HG03571 (cell line): Measurements from ENCODE around the gene SUSD1.
"Not testable (repeated sequence)": the region's sequence is repeated elsewhere in the genome, so short reads cannot be mapped to it uniquely, and the experiment has no call there.

Experiments
- ATAC-seq: cut with Tn5 transposase; IDR thresholded peaks from one replicate; pipeline ENCODE4 v1.9.1; 2021; ENCODE audit not compliant: unreplicated experiment

Gene SUSD1

DNA sequence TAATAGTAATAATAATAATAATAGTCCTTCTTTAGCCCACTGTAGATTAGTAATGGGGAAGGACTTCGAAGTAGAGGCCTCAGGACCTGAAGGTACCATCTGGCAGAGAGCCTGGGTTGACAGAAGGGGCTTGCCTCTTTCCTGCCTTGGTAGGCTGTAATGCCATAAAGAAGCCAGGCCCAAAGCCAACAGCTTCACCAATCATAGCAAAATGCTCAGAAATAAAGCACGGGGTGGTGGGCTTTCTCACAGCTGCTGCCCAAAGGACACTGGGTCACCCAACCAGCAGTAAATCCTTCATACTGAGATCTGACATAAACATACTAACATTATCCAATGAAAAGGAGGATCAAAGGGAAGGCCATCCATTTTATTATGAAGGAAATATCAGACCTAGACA lies 70.7 kb downstream of the SUSD1 start:
- no peak for ATAC-seq

DNA sequence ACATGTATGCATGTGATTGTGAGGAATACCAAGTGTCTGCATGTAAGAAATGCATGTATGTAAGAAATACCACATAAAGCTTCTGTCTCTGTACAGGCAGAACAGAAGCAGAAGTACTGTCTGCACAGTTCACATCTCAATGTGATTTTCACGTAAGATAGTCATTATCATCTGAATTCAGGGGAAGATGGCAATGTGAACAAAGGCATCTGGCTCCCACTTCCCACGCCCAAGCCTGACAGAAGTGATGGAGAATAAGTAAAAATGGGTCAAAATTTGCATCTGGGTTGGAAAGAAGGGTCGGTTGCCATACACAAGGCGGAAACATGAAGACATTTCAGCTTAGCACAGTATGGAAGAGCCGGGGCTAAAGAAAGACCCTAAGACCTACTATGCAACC lies 71.7 kb downstream of the SUSD1 start:
- no peak for ATAC-seq

DNA sequence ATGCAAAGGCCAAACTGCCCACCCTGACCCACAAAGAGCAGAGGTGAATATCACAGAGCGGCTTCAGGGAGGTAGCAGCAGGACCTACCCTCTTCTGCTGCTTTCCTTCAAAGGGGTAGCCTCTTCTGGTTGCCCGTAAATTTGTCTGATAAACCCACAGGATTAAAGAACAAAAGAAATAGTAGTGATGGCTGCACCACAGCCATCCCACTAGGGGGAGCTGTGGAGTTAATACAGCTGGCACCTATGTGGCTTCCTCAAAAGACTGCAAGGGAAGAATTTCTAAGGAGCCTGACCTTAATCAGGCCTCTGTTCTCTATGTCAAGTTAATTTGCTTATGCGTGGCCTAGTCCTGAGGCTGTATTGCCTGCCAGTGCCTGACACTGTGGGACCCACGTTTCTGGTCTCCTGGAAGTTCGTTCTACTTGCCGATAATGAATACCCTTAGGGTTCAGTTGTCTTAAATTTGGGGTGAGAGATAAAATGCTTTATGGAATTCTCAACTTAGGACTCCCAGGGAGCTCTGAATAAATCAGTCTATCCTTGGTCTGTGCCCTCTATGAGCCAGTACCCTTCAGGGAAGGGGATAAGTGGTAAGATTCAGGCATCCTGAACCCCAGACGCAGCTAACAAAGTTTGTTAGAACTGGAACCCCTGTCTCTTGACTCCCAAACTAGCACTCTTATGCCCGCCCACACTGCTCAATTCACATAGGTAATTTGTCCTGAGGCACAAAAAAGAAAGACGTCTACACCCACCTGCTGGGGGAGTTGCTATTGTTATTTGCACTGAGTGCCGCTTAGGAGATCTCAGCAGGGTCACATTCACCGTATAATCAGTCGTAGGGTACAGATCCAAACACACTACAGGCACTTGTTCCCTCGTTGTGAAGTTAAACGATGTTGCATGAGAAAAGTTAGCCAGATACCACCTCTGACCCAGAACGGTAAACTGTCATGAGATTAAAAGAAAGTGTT lies 77.1 kb downstream of the SUSD1 start:
- no peak for ATAC-seq

DNA sequence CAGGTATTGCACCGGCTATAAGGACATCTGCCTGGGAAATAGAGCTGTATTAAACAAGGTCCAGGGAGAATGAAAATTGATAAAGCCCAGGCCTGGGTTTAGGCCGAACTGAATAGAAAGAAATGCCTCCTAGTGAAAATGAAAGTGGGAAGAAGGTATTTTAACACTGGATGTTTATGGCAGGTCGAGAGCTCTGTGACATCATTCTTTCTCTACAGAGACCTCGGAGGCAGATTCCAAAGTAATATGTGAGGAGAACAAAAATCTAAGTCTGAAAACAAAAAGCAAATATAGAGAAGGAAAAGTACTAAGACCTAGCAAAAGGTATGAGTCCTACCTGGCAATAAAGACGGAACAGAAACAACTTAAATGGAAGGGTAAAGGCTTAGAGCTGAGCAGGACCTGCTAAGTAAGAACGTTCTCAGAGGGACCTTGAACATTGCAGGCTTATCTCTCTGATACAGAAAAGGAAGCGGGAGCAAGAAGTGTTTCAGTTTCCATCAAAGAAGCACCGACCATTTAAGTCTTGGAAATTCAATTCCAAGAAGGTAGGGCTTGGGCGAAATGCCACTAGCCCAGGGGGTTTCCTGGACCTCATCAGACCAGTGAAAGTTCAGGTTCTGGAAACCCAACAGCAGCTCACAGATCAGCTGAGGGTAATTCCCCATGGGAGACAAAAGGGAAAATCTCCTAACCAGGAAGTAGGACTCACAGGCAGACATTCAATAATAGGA lies 80.0 kb downstream of the SUSD1 start:
- no peak for ATAC-seq

DNA sequence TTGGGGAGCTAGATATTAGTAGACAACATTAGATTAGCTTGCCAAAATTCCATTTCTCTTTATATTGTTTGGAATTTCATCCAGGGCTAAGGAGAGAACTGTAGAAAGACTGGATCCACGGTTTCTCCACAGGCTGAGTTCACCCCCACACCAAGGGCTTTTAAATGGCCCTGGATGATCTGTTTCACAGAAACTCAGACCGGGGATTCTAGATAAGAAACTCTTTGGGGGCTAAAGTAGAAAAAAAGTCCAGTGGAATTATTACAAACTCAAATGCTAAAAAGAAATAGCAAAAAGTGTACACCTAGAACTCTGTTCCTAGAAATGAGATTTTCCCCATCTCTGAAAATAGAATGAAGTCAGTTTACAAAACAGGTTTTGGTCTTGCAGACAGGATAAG lies 80.9 kb downstream of the SUSD1 start:
- no peak for ATAC-seq

DNA sequence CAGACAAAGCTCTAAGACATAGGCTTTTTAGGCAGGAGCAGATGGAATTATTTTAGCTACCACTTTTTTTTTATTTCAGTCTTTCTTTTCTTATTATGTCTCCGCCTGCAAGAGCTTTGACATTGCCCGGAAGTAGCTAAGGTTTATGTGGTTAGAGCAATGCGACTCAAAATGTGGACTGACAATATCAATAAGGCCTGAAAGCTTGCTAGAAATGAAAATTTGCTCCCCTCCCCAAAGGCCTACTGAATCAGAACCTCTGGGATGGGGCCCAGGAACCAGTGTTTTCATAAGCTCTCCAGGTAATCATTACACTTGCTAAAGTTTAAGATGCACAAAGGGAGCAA lies 81.3 kb downstream of the SUSD1 start:
- ATAC-seq: no peak

DNA sequence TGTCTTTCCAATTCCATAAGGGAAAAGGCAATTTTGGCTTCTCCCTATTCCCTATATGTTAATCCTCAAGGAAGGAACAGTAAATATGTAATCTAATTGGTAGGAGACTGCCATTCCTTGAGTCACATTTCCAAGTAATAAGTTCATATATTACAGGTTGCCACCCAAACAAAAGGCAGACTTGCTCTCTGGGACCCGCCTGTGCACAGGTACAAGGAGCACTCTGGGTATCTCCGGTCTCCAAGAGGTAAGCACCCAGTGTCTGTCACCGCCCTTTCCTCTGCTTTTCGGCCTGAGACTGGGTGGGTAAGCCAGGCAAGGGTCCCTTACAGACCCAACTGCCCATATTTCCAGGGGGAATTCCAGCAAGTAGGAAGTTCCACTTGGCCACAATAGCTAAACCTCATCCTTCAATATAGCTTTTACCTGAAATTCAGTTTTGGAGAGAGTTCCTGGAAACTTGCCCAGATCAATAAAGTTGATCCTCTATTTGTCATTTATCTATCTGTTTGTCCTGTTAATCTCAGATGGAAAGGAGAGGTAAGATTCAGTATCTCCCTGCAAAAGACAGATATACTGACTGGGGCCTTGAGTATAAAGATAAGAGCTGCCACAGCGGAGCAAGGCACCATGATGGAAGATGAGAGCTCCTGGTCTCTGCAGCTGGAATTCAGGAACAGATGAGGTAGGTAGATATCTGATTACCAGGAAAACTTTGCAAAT lies 81.8 kb downstream of the SUSD1 start:
- no peak for ATAC-seq

DNA sequence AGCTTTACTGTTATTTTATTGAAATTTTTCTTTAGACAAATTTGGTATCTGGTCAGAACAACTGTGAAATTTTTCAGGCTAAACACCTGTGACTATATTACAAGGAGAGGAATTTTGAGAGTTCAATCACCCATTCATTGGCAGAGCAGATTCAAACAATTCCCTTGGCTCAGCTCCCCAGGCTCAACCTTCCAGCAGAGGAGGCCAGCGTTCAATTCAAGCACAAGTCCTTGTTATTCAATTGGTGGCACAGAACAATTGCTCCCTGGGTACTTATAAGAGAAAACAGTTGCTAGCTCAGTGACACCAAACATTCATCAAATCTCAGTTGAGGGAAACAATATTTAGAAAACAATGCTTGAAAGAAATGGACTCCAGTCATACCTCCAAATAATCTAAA lies 83.3 kb downstream of the SUSD1 start:
- no peak for ATAC-seq

DNA sequence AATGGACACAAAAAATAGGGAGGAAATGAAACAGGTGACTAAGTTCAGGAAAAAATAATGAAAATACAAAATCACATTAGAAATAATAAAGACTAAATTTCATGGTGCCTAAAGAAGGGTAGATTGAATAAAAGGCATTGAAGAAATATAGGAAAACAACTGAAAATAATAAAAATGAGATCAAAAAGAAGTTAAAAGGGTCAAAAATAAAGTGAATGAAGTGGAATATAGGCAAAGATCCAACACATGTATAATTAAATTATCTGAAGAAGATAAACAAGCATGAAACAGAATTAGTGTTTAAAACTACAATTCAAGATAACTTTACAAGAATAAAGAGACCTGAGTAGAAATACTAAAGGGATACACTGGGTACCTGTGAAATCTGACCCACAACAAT lies 87.6 kb downstream of the SUSD1 start:
- ATAC-seq: no peak

DNA sequence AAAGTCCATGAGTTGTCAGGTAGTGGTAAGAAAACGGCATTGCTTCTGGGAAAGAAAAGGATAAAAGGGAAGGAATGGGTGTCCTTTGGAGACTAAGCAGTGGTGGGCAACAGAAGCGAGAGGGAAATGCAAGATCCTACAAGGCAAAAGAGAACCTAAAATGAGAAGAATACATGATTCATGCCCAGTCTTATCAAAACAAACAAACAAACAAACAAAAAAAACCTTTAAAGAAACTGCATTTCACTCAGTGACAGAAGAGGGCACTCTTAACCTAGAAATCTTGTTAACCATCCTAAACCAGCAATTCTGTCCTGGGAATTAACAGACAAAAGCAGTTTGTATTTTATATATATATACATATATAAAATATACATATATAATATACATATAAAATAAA lies 88.5 kb downstream of the SUSD1 start:
- ATAC-seq: no peak

DNA sequence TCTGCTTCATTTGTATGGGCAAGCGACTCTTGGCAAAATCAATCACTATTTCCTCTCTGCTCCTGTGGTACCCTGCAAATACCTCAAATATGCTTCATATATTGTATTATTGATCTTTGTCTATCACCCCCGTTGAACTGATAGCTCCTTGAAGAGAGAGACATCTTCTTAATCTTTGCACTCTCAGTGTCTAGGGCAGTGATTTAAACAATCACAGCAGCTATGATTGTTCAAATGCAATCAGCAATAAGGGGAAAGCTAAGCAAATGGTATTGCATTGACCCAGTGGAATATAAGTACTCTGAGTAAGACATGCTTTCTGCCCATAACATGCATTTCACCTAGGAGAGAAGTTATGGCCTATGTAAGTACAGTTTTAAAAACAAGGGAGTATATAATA lies 90.2 kb downstream of the SUSD1 start:
- ATAC-seq: no peak

DNA sequence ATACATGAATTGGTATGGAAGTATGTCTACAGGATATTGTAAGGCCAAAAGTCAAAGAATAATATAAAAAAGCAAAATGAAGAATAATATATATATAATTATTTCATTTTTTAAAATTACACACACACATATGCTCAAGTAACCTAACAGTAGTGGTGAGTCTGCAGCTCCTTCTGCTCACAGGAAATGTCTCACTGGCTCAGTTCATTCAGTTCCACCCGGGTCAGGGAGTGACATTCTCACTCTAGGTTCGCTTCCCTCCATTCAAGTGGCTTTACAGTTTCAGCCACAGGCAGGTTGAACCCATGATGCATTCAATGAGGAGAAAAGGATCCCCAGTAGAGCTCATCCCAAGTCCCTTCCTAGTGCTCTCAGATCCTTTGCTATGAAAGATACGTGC lies 90.8 kb downstream of the SUSD1 start:
- ATAC-seq: no peak

DNA sequence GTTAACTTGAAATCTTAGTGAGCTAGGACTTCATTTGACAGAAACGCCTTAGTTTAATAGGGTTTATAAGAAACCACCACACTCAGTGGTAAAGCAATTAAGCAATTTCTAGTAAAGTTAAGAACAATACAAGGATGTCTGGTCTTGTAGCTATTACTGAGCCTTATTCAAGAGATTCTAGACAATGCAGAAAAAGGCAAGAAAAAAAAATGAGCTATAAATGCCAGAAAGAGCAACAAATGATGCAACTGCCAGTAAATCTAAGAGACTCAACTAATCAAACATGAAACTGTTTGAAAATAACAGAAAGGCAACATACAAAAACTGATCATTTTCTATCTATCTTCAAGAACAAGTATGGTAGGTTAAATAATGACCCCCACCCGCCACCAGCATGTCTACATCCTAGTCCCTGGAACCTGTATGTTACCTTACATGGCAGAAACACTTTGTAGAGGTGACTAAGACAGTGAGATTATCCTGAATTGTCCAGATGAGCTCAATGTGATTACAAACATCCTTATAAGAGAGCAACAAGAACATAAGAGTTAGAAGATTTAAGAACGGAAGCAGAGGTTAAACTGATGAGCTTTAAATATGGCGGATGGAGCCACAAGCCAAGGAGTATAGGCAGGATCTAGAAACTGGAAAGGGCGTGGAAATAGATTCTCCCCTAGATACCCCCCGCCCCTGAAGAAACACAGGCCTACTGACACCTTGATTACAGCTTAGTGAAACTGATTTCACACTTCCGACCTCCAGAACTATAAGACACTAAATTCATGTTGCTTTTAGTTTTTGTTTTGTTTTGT lies 93.0 kb downstream of the SUSD1 start:
- no peak for ATAC-seq

DNA sequence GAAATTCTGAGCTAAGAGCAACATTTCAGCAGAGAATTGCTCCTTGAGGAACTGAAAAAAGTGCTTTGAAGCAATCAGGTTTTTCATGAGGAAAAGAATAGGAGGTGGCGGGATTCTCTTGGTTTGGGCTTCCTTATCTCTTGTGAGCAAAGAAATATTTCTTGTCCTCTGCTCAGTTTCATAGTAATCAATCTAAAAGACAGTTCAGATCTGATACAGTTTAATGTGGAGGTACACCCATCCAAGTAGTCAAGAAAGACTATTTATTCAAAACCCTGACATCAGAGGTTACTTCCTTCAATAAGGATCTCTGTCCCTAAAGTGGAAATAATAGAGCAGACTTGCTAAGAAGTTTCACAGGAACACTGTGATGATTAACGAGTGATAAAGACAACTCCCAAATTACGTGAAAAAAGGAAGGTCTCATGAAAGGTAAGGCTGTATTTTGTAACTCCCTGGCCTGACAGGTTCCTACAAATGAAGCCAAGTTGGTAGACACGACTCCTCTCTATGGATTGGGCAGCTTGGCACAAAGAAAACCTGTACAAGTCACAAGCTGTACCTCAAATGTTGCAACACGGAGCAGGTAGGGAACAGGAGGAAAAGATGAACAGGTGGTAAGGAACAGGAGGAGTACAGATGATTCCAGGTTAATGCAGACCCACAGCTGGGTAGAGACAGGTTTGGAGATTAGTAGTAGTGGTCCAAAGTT lies 94.1 kb downstream of the SUSD1 start:
- no peak for ATAC-seq

DNA sequence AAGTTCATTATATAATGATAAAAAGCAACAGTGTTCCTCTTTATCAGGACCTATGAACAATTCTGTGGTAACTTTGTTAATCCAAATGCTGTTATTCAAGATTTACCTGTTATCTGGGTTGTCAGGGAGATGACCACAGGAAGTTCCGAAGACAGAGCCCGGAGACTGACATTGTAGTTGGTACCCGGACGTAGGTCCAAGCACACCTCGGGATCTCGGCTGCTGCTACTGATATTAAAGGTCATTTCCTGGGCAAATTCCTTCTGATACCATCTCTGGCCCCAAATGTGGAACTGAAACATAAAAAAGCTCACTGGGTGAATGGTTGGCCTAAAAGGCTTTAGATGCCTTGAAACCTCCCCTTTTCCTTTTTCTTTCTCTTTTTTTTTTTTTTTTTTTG lies 96.7 kb downstream of the SUSD1 start:
- peak; percentile 61 for ATAC-seq

DNA sequence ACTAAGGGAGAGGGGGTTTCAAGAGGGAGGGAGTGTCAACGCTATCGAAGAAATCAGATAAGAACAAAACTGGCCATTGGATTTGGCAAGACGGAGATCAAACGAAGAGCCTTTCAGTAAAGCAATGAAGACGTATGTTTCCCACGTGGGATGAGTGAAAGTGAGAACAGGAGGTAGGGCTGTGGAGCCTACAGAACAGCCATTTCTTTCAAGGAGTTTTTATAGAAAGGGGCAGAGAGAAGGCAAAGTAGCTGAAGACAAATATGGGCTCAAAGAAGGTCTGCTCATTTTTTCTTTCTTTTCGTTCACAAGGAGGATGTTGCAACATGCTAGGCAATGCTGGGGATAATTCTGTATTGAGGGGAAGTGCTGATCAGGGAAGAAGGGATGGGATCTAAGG lies 98.3 kb downstream of the SUSD1 start:
- ATAC-seq: no peak

DNA sequence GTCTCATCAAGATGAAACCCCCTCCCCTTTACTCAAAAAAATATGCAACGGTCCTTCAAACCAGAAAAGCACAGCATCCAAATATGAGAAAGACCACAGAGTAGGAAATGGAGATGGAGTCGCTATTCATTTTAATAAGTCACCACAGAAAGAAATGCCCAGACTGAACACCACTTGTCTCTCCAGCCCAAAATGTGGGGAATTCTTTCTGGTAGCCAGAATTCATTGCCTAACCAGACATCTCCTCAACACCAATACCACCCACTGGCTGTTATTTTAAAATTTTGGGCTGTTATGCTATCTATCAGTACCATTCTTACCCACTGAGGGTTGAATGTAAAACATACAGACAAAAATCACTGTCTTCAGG lies 100.1 kb downstream of the SUSD1 start:
- ATAC-seq: no peak

DNA sequence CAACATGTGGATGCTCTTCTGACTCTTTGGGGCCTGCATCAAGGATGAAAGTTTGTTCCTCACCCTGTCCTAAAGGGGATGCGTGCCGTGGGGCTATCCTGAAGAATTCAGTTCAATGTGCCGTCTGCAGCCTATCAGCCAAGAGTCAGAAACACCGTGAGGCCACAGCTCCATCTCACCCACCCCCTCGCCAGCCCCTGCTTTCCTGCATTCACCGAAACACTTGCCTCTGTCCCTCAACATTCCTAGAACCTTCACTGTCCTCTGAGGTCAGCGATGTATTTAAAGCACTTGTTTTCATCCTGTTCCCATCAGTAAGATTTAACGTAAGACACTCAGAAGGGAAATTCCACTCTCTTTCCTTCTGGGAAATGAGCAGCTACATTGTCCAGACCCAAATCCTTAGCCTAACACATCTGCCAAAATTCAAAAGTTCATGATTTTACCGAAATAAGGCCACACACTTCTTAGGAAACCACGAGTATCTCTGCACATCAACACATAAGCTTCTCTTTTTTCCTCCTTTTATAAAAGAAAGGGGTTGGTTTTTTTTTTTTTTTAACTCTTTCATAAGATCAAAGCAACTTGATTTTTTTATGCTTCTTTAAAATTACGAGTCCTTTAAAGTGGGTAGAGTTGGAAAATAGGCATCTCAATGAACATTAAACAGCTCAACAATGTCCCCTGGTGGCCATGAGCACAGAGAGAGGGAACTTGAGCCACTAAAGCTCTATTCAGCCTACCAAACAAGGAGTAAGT lies 100.7 kb downstream of the SUSD1 start:
- no peak for ATAC-seq

DNA sequence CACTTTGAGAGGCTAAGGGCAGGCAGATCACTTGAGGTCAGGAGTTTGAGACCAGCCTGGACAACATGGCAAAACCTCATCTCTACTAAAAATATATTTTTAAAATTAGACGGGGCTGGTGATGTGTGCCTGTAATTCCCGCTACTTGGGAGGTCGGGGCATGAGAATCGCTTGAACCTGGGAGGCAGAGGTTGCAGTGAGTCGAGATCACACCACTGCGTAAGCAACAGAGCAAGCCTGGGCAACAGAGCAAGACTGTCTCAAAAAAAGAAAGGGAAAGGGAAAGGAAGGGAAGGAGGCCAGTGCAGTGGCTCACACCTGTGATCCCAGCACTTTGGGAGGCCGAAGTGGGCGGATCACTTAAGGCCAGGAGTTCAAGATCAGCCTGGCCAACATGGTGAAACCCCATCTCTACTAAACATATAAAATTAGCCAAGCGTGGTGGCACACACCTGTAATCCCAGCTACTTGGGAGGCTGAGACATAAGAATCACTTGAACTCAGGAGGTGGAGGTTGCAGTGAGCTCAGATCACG lies 101.4 kb downstream of the SUSD1 start:
- ATAC-seq: not testable (repeated sequence)
